Panc1 (cell line): Measurements from ENCODE around the gene PDLIM4. TPM values are rescaled to one million over a fixed set of nuclear protein-coding genes. Genes with fewer than 3 reads are reported as not detected.

Experiments
- ATAC-seq: fragments of 200-7000 bp; cut with Tn5 transposase; 2 replicates; pipeline ENCODE4 v1.9.1; 2020; ENCODE audit warnings: mild to moderate bottlenecking, moderate library complexity
- BruUV-seq: library from RNA; stranded (reverse); fragments of 400-500 nt; replicated peaks from 2 replicates; lab custom pipeline; 2021; lab: Mats Ljungman, UMichigan
- CTCF ChIA-PET: fragments of 300-600 bp; sonication (Branson Sonifier 250); formaldehyde crosslinking; loops from one replicate; lab custom pipeline; 2022; ENCODE audit warnings: antibody characterized with exemption; lab: Charles Lee
- POLR2A ChIA-PET: fragments of 300-600 bp; sonication (Branson Sonifier 250); formaldehyde crosslinking; loops from one replicate; lab custom pipeline; 2022; ENCODE audit warnings: antibody characterized with exemption; lab: Charles Lee
- DNase-seq: peaks from one replicate; pipeline ENCODE4 v3.0.0-alpha.2; 2010; ENCODE audit warnings: low read depth, low spot score
- H3K27ac ChIP-seq: 2 replicates; pipeline ENCODE4 v1.5.1; 2011; ENCODE audit warnings: mild to moderate bottlenecking, low read length, inconsistent platforms
- H3K27me3 ChIP-seq: fragments of 200-500 bp; sonication (Bioruptor generic); 2 replicates; pipeline ENCODE4 v1.6.0; 2014; ENCODE audit warnings: low read length, inconsistent platforms; ENCODE audit not compliant: control insufficient read depth, insufficient read depth
- H3K36me3 ChIP-seq: fragments of 200-500 bp; sonication (Bioruptor generic); 2 replicates; pipeline ENCODE4 v1.5.1; 2014; ENCODE audit warnings: inconsistent platforms, mild to moderate bottlenecking, low read length, moderate library complexity; ENCODE audit not compliant: control insufficient read depth, insufficient read depth
- H3K4me1 ChIP-seq: 2 replicates; pipeline ENCODE4 v1.5.1; 2011; ENCODE audit warnings: inconsistent platforms, mild to moderate bottlenecking, low read length, moderate library complexity; ENCODE audit not compliant: control insufficient read depth, insufficient read depth
- H3K4me3 ChIP-seq, 2 experiments: 2 replicates each; pipeline ENCODE4 v1.5.1; 2011 to 2012; ENCODE audit warnings: low read depth in 2 of 2, low read length in 2 of 2, mild to moderate bottlenecking in 2 of 2, inconsistent platforms in 1 of 2, moderate library complexity in 1 of 2
- H3K9me3 ChIP-seq: fragments of 200-500 bp; sonication (Bioruptor generic); 2 replicates; pipeline ENCODE4 v1.5.1; 2014; ENCODE audit warnings: low read depth, mild to moderate bottlenecking, inconsistent platforms, low read length, moderate library complexity; ENCODE audit not compliant: control insufficient read depth, insufficient read depth
- POLR2AphosphoS5 ChIP-seq: IDR thresholded peaks from 2 replicates; pipeline ENCODE4 v1.6.1; 2012; ENCODE audit warnings: mild to moderate bottlenecking, low read depth, low read length, moderate library complexity
- SIN3A ChIP-seq: IDR thresholded peaks from 2 replicates; pipeline ENCODE4 v1.6.1; 2012; ENCODE audit warnings: low read depth, mild to moderate bottlenecking, low read length, moderate library complexity, borderline replicate concordance; ENCODE audit not compliant: insufficient read depth
- TCF7L2 ChIP-seq: IDR thresholded peaks from 2 replicates; pipeline ENCODE4 v1.6.1; 2011; ENCODE audit warnings: mild to moderate bottlenecking, low read depth, low read length, inconsistent platforms
- in situ Hi-C: cut with HindIII; loops from 2 replicates; pipeline ENCODE4 v1.10.0; 2016; ENCODE audit warnings: low sequenced_read_pairs, low pct_unique_long_range_greater_than_20kb
- intact Hi-C: fragments of 100-400 bp; cut with micrococcal nuclease; formaldehyde crosslinking; loops from one replicate; pipeline ENCODE4 v1.10.0; 2022; ENCODE audit not compliant: unreplicated experiment
- total RNA-seq: library from RNA; stranded (reverse); gene quantifications from one replicate; pipeline ENCODE4 v1.2.1, GENCODE V29; 2021; ENCODE audit not compliant: unreplicated experiment
- TF ChIP-seq, protein P1 (sequence below): fragments of 450-650 bp; IDR thresholded peaks from 2 replicates; pipeline ENCODE4 v1.5.1; 2017; ENCODE audit warnings: mild to moderate bottlenecking
- TF ChIP-seq, protein P2 (sequence below), 2 experiments: IDR thresholded peaks; 2 replicates each; pipeline ENCODE4 v1.6.1; 2011 to 2012; ENCODE audit warnings: low read depth in 2 of 2, control low read depth in 1 of 2, low read length in 1 of 2, mild to moderate bottlenecking in 1 of 2, moderate library complexity in 1 of 2; ENCODE audit not compliant: insufficient read depth in 1 of 2

The PDLIM4 gene
- total RNA-seq, 1 experiment from 2014 or later: 9.9 TPM

DNA sequence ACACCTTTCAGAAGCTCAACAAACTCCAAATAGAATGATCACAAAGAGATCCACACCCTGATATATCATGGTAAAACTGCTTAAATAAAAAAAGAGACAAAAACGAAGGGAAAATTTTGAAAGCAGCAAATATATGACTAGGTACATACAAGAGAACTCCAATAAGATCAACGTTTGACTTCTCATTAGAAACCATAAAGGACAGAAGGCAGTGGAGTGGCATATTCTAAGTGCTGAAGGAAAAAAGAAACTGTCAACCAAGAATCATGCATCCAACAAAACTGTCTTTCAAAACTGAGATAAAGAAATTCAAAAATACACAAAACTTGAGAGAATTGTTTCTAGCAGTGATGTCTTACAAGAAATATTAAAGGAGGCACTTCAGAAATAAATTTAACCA lies 47.9 kb downstream of the PDLIM4 start:
- in situ Hi-C loops (no loop called here), intact Hi-C loops (no loop called here)
- TF ChIP-seq, protein P1, sequence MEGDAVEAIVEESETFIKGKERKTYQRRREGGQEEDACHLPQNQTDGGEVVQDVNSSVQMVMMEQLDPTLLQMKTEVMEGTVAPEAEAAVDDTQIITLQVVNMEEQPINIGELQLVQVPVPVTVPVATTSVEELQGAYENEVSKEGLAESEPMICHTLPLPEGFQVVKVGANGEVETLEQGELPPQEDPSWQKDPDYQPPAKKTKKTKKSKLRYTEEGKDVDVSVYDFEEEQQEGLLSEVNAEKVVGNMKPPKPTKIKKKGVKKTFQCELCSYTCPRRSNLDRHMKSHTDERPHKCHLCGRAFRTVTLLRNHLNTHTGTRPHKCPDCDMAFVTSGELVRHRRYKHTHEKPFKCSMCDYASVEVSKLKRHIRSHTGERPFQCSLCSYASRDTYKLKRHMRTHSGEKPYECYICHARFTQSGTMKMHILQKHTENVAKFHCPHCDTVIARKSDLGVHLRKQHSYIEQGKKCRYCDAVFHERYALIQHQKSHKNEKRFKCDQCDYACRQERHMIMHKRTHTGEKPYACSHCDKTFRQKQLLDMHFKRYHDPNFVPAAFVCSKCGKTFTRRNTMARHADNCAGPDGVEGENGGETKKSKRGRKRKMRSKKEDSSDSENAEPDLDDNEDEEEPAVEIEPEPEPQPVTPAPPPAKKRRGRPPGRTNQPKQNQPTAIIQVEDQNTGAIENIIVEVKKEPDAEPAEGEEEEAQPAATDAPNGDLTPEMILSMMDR: no peak
- TF ChIP-seq POLR2AphosphoS5: no peak
- no peak for TF ChIP-seq TCF7L2
- no peak for TF ChIP-seq SIN3A
- TF ChIP-seq, protein P2, sequence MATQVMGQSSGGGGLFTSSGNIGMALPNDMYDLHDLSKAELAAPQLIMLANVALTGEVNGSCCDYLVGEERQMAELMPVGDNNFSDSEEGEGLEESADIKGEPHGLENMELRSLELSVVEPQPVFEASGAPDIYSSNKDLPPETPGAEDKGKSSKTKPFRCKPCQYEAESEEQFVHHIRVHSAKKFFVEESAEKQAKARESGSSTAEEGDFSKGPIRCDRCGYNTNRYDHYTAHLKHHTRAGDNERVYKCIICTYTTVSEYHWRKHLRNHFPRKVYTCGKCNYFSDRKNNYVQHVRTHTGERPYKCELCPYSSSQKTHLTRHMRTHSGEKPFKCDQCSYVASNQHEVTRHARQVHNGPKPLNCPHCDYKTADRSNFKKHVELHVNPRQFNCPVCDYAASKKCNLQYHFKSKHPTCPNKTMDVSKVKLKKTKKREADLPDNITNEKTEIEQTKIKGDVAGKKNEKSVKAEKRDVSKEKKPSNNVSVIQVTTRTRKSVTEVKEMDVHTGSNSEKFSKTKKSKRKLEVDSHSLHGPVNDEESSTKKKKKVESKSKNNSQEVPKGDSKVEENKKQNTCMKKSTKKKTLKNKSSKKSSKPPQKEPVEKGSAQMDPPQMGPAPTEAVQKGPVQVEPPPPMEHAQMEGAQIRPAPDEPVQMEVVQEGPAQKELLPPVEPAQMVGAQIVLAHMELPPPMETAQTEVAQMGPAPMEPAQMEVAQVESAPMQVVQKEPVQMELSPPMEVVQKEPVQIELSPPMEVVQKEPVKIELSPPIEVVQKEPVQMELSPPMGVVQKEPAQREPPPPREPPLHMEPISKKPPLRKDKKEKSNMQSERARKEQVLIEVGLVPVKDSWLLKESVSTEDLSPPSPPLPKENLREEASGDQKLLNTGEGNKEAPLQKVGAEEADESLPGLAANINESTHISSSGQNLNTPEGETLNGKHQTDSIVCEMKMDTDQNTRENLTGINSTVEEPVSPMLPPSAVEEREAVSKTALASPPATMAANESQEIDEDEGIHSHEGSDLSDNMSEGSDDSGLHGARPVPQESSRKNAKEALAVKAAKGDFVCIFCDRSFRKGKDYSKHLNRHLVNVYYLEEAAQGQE (IDR thresholded peaks at IDR 0.05; ENCODE audit: insufficient read depth in 1 of 2, low read depth in 2 of 2, low read length in 1 of 2): no peak
- DNase-seq (no peak), ATAC-seq (no peak)
- CTCF ChIA-PET: no interaction called here
- no peaks in the 10 kb centered on the region for H3K27me3 ChIP-seq
- no peak overlapping the region for H3K4me3 ChIP-seq
- no peaks in the 10 kb centered on the region; the same call in 1 of the 2 replicates for H3K9me3 ChIP-seq
- H3K36me3 ChIP-seq: no peaks in the 10 kb centered on the region
- no TSS peak for BruUV-seq
- no peak overlapping the region for H3K27ac ChIP-seq
- POLR2A ChIA-PET: no interaction called here
- H3K4me1 ChIP-seq: peaks cover 6% of the 10 kb centered on the region; the same call in 1 of the 2 replicates

DNA sequence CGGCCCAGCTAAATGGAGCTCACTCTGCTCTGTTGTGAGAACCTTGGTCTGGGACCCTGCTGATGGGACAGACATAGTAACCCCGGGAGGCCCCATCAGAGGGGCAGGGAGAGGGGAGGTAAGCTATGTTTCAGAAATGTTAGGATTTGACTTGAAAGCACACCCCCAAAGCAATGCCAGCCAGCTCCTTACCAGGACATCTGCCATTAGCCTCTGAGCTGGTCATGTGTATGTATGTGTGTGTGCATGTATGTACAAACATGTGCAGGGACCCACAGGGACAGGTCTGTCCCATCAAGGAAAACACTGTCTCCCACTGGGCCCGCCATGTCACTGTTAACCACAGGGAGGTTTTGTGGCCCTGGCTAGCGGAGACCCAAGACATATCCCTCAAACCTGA lies 51.2 kb downstream of the PDLIM4 start:
- intact Hi-C loops (no loop called here), in situ Hi-C loops (no loop called here)
- ATAC-seq: no peak
- Histone ChIP-seq H3K27me3 (no peaks in the 10 kb centered on the region), H3K4me3 (no peak overlapping the region), H3K36me3 (no peaks in the 10 kb centered on the region), H3K4me1 (peaks cover 2% of the 10 kb centered on the region; the same call in 1 of the 2 replicates), H3K9me3 (no peaks in the 10 kb centered on the region; the same call in 1 of the 2 replicates), H3K27ac (no peak overlapping the region)
- TF ChIP-seq POLR2AphosphoS5 (no peak), SIN3A (no peak), TCF7L2 (no peak)
- TF ChIP-seq, protein P1: no peak
- TF ChIP-seq, protein P2 (IDR thresholded peaks at IDR 0.05; ENCODE audit: insufficient read depth in 1 of 2, low read depth in 2 of 2, low read length in 1 of 2): no peak
- ChIA-PET POLR2A (no interaction called here), CTCF (no interaction called here)
- no peak for DNase-seq
- BruUV-seq: no TSS peak
